OCI-LY3 (cell line): ENCODE results near the gene RAB24.

Experiments
- H2AFZ ChIP-seq: fragments of 200-600, 300-600 bp; shearing (Covaris generic); 2 replicates; pipeline ENCODE4 v1.6.0; 2014; ENCODE audit warnings: antibody characterized with exemption, low read depth, low read length
- H3K27ac ChIP-seq: fragments of 200-600, 300-600 bp; sonication (generic); 2 replicates; pipeline ENCODE4 v1.5.1; 2014; ENCODE audit warnings: mild to moderate bottlenecking, low read length, moderate library complexity, mixed read lengths
- H3K27me3 ChIP-seq: fragments of 200-600, 300-600 bp; sonication (generic); 2 replicates; pipeline ENCODE4 v1.6.1; 2014; ENCODE audit warnings: low read depth, low read length, mixed read lengths
- H3K36me3 ChIP-seq: fragments of 200-600, 300-600 bp; sonication (generic); replicated peaks from 2 replicates; pipeline ENCODE3; 2014; ENCODE audit warnings: low read depth, low read length, mixed read lengths
- H3K4me1 ChIP-seq: fragments of 300-600, 200-600 bp; sonication (generic); 2 replicates; pipeline ENCODE4 v1.6.1; 2014; ENCODE audit warnings: low read length, mixed read lengths
- H3K4me2 ChIP-seq: fragments of 200-600, 300-600 bp; sonication (generic); 2 replicates; pipeline ENCODE4 v1.6.1; 2014; ENCODE audit warnings: low read length, mixed read lengths
- H3K4me3 ChIP-seq: fragments of 300-600, 200-600 bp; sonication (generic); 2 replicates; pipeline ENCODE4 v1.5.1; 2014; ENCODE audit warnings: antibody characterized with exemption, mild to moderate bottlenecking, low read length, moderate library complexity
- H3K79me2 ChIP-seq: fragments of 300-600, 200-600 bp; shearing (Covaris generic); 2 replicates; pipeline ENCODE4 v1.6.1; 2014; ENCODE audit warnings: mild to moderate bottlenecking, low read length, mixed read lengths
- H3K9ac ChIP-seq: fragments of 300-600, 200-600 bp; shearing (Covaris generic); 2 replicates; pipeline ENCODE4 v1.6.0; 2014; ENCODE audit warnings: mild to moderate bottlenecking, low read length, moderate library complexity
- H3K9me3 ChIP-seq: fragments of 200-600, 300-600 bp; shearing (Covaris generic); 2 replicates; pipeline ENCODE4 v1.6.1; 2014; ENCODE audit warnings: low read length, mixed read lengths; ENCODE audit not compliant: insufficient read depth
- H4K20me1 ChIP-seq: fragments of 200-600, 300-600 bp; sonication (generic); 2 replicates; pipeline ENCODE4 v1.6.1; 2016; ENCODE audit warnings: low read length, mixed read lengths; ENCODE audit not compliant: insufficient read depth
- EZH2phosphoT487 ChIP-seq: fragments of 200-600 bp; shearing (Covaris generic); IDR thresholded peaks from 2 replicates; pipeline ENCODE4 v1.6.1; 2018; ENCODE audit warnings: antibody characterized with exemption, mixed run types, low read depth
- TF ChIP-seq, protein P1 (sequence below): fragments of 200-600, 300-600 bp; sonication (generic); IDR thresholded peaks from 2 replicates; pipeline ENCODE4 v1.5.1; 2014; ENCODE audit warnings: antibody characterized with exemption, low read length, low read depth

The RAB24 gene

DNA sequence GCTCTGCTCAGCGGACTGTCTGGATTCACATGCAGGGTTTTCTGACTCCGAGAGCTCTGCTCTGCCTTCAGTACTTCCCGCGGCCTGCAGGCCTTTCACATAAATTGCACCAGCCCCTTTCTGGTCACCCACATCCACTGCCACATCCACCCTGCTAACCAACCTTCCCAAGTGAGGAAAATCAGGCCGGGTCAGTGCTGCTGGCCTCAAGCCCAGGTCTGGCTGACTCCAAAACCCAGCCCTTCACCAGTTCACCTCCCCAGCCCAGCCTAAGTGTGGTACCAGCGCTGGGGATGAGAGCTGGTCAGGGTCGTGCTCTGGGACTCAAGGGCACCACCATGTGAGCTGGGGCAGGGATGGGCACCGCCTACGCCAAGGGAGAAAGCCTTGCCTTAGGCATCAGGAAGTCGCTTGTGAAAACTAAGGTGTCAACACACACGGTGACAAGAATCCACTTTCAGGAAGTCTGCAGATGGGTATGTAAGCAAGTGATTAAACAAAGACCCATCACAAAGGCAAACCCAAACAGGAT is 35.7 kb upstream of the RAB24 start:
- Histone ChIP-seq H3K36me3 (peaks cover 53% of the 10 kb centered on the region), H3K9ac (no peak overlapping the region), H3K9me3 (no peaks in the 10 kb centered on the region), H2AFZ (no peak overlapping the region), H3K4me2 (no peak overlapping the region), H3K27ac (no peak overlapping the region), H3K4me1 (no peaks in the 10 kb centered on the region), H4K20me1 (peaks cover 7% of the 10 kb centered on the region; the same call in 1 of the 2 replicates), H3K79me2 (peaks cover 16% of the 10 kb centered on the region), H3K4me3 (no peak overlapping the region), H3K27me3 (no peaks in the 10 kb centered on the region)
- TF ChIP-seq EZH2phosphoT487: no peak
- TF ChIP-seq, protein P1, sequence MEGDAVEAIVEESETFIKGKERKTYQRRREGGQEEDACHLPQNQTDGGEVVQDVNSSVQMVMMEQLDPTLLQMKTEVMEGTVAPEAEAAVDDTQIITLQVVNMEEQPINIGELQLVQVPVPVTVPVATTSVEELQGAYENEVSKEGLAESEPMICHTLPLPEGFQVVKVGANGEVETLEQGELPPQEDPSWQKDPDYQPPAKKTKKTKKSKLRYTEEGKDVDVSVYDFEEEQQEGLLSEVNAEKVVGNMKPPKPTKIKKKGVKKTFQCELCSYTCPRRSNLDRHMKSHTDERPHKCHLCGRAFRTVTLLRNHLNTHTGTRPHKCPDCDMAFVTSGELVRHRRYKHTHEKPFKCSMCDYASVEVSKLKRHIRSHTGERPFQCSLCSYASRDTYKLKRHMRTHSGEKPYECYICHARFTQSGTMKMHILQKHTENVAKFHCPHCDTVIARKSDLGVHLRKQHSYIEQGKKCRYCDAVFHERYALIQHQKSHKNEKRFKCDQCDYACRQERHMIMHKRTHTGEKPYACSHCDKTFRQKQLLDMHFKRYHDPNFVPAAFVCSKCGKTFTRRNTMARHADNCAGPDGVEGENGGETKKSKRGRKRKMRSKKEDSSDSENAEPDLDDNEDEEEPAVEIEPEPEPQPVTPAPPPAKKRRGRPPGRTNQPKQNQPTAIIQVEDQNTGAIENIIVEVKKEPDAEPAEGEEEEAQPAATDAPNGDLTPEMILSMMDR: no peak

DNA sequence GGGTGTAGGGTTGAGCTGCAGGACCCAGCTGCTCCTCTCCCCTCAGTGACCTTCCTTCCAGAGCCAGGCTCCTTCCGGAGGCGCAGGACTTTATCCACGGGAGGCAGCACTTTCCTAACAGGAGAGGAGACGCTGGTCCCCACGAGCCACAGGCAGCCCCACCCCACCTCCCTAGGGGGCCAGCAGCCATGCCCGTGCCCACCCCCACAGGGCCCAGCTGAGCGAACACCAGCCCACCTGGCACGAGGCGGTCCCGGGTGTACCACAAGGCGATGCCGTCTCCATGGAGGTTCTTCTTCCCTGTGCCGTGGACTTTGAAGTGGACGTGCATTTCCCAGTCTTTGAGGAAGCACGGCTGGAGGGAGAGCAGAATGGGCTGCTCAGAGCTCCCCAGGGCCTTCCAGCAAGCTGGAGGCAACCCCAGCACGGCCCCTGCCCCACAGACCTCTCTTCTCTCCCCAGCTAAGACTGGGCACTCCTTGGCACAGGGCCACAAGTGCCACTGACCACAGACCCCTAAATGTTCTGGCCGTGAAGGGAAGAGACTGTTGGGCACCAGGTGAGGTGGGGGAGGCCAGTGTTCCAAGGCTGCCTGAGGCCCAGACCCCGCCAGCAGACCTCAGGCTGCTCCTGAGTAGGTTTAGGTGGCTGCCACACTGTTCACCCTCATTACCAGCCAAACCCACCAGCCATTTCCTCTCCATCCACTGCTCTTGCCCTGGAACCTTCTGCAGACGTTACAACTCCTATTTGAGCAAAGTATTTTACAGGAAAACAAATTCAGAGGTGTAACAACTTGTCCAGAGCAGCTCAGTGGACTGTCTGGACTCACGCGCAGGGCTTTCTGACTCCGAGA is 35.0 kb upstream of the RAB24 start:
- Histone ChIP-seq H3K27ac (no peak overlapping the region), H3K79me2 (peaks cover 12% of the 10 kb centered on the region), H2AFZ (no peak overlapping the region), H3K27me3 (no peaks in the 10 kb centered on the region), H4K20me1 (peaks cover 5% of the 10 kb centered on the region; the same call in 1 of the 2 replicates), H3K36me3 (peaks cover 58% of the 10 kb centered on the region), H3K9me3 (no peaks in the 10 kb centered on the region), H3K4me3 (no peak overlapping the region), H3K9ac (no peak overlapping the region), H3K4me1 (no peaks in the 10 kb centered on the region), H3K4me2 (no peak overlapping the region)
- TF ChIP-seq EZH2phosphoT487: no peak
- TF ChIP-seq, protein P1: no peak

DNA sequence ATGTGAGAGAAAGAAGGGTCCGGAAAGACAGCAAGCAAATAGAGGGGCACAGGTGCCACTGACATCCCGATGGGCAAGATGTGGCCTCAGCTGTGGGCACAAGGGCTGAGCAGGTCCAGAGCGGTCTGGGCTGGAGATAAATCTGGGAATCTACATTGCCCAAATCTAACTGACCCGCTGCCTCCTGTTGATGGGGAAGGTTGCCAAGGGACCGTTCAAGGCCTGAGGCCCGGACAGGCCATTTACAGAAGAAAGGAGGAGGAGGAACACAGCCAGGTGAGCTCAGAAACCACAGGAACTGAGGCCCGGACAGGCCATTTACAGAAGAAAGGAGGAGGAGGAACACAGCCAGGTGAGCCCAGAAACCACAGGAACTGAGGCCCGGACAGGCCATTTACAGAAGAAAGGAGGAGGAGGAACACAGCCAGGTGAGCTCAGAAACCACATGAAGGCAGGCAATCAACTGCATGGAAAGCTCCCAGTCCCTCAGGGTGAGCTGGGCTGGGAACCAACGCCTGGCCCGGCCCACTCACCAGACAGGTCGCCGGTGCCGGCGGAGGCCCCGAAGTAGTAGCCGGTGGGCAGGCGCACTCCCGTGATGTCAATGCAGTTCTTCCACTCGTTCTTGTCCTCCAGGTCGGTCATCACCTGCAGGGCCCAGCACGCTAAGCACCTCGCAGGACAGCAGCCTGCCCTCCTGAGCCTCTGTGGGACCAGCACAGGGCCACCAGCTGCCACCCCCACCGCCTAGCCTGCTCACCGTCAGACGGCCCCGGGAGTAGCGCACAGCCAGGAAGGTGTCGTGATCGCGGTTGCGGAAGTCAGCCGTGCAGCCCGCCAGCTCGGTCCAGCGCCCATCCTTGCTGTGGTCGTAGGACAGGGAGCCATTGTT is 33.3 kb upstream of the RAB24 start:
- Histone ChIP-seq H4K20me1 (0 out of 2 replicates have a peak, but pooled peaks cover 3% of the 10 kb centered on the region), H3K9ac (no peak overlapping the region)

More for the DNA sequence above, 33.3 kb upstream of the RAB24 start:
- peaks cover 8% of the 10 kb centered on the region; the same call in 1 of the 2 replicates for H3K79me2 ChIP-seq
- no peak overlapping the region for H3K4me3 ChIP-seq
- no peaks in the 10 kb centered on the region for H3K4me1 ChIP-seq
- H3K27me3 ChIP-seq: no peaks in the 10 kb centered on the region
- H3K4me2 ChIP-seq: no peak overlapping the region
- H3K27ac ChIP-seq: no peak overlapping the region
- no peaks in the 10 kb centered on the region for H3K9me3 ChIP-seq
- peaks cover 60% of the 10 kb centered on the region for H3K36me3 ChIP-seq
- TF ChIP-seq, protein P1: no peak
- no peak for TF ChIP-seq EZH2phosphoT487
- H2AFZ ChIP-seq: no peak overlapping the region
